ENCODE results near the gene FAM222A.

FAM222A gene

DNA sequence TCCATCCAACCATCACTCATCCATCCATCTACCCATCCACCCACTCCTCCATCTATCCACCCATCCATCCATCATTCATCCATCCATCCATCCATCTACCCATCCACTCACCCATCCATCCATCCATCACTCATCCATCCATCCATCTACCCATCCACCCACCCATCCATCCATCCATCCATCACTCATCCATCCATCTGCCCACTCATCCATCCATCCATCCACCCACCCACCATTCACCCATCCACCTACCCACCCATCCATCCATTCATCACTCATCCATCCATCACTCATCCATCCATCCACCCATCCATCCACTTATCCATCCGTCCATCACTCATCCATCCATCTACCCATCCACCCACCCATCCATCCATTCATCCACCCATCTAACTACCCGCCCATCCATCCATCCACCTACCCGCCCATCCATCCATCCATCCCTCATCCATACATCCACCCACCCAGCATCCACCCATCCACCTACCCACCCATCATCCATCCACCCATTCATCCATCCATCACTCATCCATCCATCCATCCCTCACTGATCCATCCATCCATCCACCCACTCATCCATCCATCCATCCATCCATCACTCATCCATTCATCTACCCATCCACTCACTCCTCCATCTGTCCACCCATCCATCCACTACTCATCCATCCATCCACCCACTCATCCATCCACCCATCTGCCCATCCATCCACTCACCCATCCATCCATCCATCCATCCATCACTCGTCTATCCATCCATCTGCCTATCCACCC is 95.4 kb downstream of the FAM222A start:
- no peak for DNase-seq

DNA sequence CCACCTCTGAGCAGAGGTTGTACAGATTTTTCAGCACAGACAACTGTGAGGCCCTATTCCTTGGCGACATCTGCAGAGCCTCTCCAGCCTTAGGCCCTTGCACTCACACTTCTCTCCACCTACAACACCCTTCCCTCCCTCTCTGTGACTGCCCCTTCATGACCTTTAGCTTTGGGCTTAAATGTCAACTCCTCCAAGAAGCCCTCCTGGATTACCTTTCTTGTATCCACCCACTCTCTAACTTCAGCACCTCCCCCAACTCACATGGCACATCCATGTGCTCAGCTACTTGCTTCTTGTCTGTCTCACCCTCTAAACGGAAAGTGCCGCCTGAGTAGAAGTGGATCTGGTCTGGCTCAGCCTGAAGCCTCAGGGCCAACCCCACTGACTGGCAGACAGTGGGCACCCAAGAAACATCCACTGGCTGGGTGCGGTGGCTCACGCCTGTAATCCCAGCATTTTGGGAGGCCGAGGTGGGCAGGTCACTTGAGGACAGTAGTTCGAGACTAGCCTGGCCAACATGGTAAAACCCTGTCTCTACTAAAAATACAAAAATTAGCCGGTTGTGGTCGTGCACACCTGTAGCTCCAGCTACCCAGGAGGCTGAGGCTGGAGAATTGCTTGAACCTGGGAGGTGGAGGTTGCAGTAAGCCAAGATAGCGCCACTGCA is 97.5 kb downstream of the FAM222A start:
- DNase-seq: no peak

DNA sequence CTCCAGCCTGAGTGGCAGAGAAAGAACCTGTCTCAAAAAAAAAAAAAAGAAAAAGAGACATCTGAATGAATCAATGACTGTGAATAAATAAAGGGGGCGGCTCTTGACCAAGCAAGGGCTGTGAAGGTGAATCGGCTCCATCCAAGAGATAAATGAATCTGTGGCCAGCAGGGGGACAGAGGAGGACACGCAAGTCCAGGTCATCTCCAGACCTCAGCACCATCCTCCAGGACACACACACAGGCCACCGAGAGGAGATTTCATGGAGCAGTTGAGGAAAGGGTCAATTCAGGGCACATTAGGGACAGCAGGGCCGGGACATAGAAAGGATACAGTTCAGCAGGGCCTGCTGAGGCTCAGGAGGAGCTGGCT is 98.0 kb downstream of the FAM222A start:
- DNase-seq: no peak

DNA sequence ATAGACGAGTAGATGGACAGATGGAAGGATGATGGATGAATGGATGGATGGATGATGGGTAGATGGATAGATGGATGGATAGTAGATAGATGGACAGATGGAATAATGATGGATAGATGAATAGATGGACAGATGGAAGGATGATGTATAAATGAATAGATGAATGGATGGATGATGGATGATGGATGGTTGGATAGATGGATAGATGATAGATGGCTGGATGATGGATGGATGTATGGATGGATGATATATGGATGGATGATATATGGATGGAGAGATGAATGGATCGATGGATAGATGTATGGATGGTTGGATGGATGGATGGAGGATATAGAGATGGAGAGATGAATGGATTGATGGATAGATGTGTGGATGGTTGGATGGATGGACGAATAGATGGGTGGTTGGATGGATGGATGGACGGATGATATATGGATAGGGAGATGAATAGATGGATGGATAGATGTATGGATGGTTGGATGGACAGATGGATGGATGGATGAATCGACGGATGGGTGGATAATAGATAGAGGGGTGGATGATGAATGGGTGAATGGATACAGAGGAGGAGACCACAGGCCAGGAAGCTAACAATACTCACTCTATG is 100.3 kb downstream of the FAM222A start:
- no peak for DNase-seq

DNA sequence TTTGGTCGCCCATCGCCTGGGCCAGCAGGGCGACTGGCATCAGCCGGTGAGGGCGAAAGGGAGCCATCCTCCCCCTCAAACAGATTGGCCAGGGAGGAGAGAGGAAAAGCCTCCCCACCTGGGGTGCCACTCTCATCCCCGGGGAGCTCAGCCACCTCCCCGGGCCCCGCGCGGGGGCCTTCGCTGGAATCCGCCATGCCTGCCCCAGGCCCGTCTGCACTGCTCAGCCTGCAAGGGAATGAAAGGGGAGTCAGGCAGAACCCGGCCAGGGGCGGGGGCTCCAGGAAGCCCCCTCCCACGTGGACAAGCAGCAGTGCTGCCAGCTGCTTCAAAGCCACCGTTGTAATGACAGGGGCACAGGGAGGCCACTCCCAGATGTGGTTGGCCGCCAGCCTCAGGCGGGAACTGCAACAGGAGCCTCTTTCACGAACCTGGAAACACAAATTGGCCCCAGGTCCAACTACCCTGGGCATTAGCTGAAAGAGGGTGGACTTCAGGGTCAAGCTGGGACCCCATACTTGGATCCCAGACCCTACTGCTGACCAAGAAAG is 101.0 kb downstream of the FAM222A start:
- DNase-seq: no peak

DNA sequence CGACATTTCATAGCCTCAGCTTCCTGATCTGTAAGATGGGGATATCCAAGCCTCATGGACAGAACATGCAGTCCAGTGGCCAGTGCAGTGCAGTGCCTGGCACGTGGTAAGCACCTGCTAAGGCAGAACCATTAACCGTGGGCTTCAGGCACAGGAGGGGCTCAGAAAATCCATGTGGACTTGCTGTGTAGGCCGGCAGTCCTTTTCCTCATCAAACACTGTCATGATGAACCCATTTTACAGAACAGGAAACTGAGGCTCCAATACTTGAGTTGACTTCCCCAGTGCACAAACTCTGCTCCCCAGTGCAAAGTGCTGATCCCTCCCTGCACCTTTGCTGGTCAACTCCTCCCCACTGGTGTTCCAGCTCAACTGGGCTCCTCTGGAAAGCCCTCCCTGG is 101.6 kb downstream of the FAM222A start:
- DNase-seq: no peak

DNA sequence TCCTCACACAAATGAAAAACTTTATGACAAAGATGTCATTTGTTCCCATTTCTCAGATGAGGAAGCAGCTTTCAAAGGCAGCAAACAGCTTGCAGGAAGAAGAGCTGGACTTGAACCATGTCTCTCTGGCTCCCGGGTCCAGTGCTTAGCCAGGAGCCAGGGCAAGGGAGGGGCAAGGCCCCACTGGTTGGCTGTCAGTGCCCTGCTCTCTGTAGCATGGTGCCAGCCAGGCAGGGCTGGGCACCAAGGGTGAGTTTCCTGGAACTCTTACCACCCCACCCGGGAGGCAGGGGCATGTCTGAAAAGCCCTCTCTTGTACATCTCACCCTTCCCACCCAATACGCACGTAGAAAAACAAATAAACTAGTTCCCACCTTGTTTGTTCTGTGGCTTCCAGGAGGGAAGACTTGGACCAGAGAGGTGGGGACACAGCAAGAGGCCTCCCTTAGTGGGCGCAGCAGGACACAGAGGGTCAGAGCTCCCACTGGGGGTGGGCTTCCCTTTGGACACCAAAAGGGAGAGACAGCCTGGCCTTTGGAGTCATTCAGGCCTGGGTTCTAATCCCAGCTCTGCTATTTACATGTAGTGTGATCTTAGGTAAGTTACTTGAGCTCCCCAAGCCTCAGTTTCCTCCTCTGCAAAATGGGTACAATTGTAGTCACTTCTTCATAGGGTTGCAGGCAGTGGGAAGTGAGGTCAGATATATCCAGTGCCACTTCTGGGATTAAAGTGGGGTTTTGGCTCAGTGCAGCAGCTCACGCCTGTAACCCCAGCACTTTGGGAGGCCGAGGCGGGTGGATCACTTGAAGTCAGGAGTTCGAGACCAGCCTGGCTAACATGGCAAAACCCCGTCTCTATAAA is 102.4 kb downstream of the FAM222A start:
- DNase-seq: no peak

DNA sequence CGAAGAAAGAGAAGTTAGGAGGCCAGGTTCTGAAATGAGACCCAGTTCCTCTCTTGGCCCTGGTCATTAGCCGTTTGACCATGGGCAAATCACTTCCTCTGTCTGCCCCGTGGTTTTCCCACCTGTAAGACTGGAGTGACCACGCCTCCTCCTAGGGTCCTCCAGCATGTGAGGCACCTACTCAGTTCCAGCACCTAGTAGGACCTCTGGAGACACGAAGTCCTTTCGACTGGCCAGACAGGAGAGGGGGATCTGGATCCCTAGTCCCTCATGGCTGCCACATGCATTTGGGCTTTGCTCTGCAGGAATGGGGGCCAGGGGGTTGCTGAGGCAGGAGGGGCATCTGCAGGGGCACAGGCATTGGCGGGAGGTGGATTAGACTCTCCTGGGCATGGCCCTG is 103.2 kb downstream of the FAM222A start:
- no peak for DNase-seq

DNA sequence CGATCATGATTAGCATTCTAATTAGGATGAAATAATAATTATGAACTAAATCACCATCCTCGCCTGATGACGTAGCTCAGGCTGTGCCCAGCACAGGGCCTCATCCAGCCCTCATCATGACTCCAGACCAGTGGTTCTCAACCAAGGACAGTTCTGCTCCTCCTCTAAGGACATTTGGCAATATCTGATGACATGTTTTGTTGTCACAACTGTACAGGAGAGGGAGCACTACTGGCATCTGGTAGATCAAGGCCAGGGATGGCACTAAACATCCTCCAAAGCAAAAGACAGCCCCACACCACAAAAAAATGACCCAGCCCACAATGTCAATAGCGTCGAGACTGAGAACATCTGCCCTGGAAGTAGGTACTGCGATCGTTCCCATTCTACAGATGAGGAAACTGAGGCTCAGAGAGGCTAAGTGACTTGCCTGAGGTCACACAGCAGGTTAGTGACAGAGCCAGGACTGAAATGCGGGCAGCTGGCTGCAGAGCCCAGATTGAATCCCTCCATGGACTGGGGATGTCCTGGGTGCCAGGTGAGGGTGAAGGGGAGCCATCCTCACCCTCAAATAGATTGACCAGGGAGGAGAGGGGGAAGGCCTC is 104.1 kb downstream of the FAM222A start:
- DNase-seq: no peak

DNA sequence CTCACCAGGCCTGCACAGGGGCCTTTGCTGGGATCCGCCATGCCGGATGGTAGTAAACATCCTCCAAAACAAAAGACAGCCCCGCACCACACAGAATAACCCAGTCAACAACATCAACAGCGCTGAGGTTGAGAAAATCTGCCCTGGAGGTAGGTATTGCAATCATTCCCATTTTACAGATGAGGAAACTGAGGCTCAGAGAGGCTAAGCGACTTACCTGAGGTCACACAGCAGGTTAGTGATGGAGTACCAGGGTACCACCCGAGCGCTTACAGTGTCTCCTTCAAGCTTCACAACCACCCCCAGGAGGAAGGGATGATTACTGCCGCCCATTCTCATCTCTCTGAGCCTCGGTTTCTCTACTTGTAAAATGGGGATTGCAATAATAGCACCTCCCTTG is 104.6 kb downstream of the FAM222A start:
- no peak for DNase-seq

DNA sequence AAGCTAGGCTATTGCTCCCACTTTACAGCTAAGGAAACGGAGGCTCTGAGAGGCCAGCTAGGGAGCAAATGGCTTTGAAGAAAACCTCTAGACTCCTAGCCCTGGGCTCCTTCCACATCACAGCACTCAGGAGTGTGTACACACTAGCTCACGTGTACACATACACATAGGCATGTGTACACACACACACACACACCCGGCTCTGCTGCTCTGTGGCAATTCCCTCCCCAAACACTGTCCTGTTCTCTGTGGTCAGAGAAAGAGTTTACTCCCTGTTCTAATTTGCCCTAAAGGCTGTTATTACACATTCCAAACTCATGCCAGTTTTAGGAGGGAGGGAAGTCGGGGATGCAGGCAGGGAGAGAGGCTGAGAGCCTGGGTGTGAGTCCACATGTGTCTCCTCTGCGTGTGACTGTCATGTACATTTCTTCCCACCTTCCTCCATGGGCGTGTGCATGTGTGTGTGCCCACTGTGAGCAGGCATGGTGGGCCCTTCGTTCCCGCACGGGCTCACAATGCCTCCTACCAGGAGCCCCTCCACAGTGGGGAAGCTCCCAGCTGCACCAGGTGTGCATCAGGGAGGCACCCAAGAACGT is 105.4 kb downstream of the FAM222A start:
- no peak for DNase-seq
